GM23338 (cell line): ENCODE data around the gene OPN3. TPM values are rescaled to one million over a fixed set of nuclear protein-coding genes. Genes with fewer than 3 reads are reported as not detected.

ENCODE experiments used
- ATAC-seq: fragments of 200-7000 bp; cut with Tn5 transposase; 3 replicates; pipeline ENCODE4 v1.9.1; 2020
- DNase-seq: peaks from one replicate; pipeline ENCODE4 v3.0.0-alpha.2; 2015; ENCODE audit warnings: low spot score
- H2AFZ ChIP-seq: fragments of 200-600 bp; sonication (generic); 2 replicates; pipeline ENCODE4 v1.8.0; 2016; ENCODE audit warnings: antibody characterized with exemption, mild to moderate bottlenecking, moderate library complexity
- H3F3A ChIP-seq: fragments of 200-600 bp; sonication (generic); replicated peaks from 2 replicates; pipeline ENCODE4 v1.8.0; 2017; ENCODE audit warnings: antibody characterized with exemption, mixed run types, low read depth
- H3K27ac ChIP-seq: fragments of 200-600 bp; sonication (generic); 2 replicates; pipeline ENCODE4 v1.6.1; 2016; ENCODE audit warnings: low read depth
- H3K27me3 ChIP-seq: fragments of 200-600 bp; sonication (generic); 2 replicates; pipeline ENCODE4 v1.8.0; 2016; ENCODE audit warnings: mild to moderate bottlenecking, mixed run types, moderate library complexity; ENCODE audit not compliant: insufficient read depth
- H3K36me3 ChIP-seq: fragments of 200-600 bp; sonication (generic); 2 replicates; pipeline ENCODE4 v1.8.0; 2016; ENCODE audit warnings: mild to moderate bottlenecking; ENCODE audit not compliant: insufficient read depth
- H3K4me1 ChIP-seq: fragments of 200-600 bp; sonication (generic); 2 replicates; pipeline ENCODE4 v1.8.0; 2016; ENCODE audit warnings: mild to moderate bottlenecking, moderate library complexity; ENCODE audit not compliant: insufficient read depth
- H3K4me2 ChIP-seq: fragments of 200-600 bp; sonication (generic); 2 replicates; pipeline ENCODE4 v1.7.1; 2017; ENCODE audit warnings: mixed run types
- H3K4me3 ChIP-seq: fragments of 200-600 bp; sonication (generic); 2 replicates; pipeline ENCODE4 v1.6.1; 2016; ENCODE audit warnings: mixed run types
- H3K79me2 ChIP-seq: fragments of 200-600 bp; sonication (generic); replicated peaks from 2 replicates; pipeline ENCODE4 v1.8.0; 2017; ENCODE audit warnings: mild to moderate bottlenecking; ENCODE audit not compliant: insufficient read depth
- H3K9me2 ChIP-seq: fragments of 200-600 bp; sonication (generic); 2 replicates; pipeline ENCODE4 v1.8.0; 2017; ENCODE audit not compliant: insufficient read depth
- H4K20me1 ChIP-seq: fragments of 200-600 bp; sonication (generic); replicated peaks from 2 replicates; pipeline ENCODE4 v1.8.0; 2017; ENCODE audit warnings: mild to moderate bottlenecking; ENCODE audit not compliant: insufficient read depth
- H3K27ac Mint-ChIP-seq: 2 replicates; pipeline ENCODE4 v1.8.0; 2020; ENCODE audit warnings: inconsistent platforms, mild to moderate bottlenecking, moderate library complexity, mixed read lengths
- H3K27me3 Mint-ChIP-seq: 3 replicates; pipeline ENCODE4 v1.8.0; 2022; ENCODE audit warnings: low read depth, mild to moderate bottlenecking, moderate library complexity, mixed read lengths, inconsistent platforms; ENCODE audit not compliant: insufficient read depth, poor library complexity
- H3K36me3 Mint-ChIP-seq: 3 replicates; pipeline ENCODE4 v1.8.0; 2021; ENCODE audit warnings: low read depth, mild to moderate bottlenecking, inconsistent platforms, moderate library complexity, mixed read lengths
- H3K4me1 Mint-ChIP-seq: 3 replicates; pipeline ENCODE4 v1.8.0; 2020; ENCODE audit warnings: mild to moderate bottlenecking, inconsistent platforms, mixed read lengths
- H3K4me3 Mint-ChIP-seq: 3 replicates; pipeline ENCODE4 v1.8.0; 2021; ENCODE audit warnings: moderate library complexity, mild to moderate bottlenecking, inconsistent platforms, mixed read lengths
- H3K9me3 Mint-ChIP-seq: 3 replicates; pipeline ENCODE4 v1.8.0; 2020; ENCODE audit warnings: moderate library complexity, mild to moderate bottlenecking, inconsistent platforms, mixed read lengths
- CREB1 ChIP-seq: fragments of 250-450 bp; sonication (Bioruptor Pico); IDR thresholded peaks from 2 replicates; pipeline ENCODE4 v1.5.0; 2020; ENCODE audit warnings: low read depth, mild to moderate bottlenecking, moderate library complexity
- CTCF ChIP-seq, 2 experiments: fragments of 200-600 bp in 1 of 2; sonication (generic) in 1 of 2; conservative IDR thresholded peaks; 2 replicates each; pipeline versions ENCODE4 v1.5.1 to v1.6.1; 2016 to 2017; ENCODE audit warnings: antibody characterized with exemption in 2 of 2, low read depth in 2 of 2, mild to moderate bottlenecking in 2 of 2, moderate library complexity in 1 of 2
- EZH2phosphoT487 ChIP-seq: fragments of 200-600 bp; sonication (generic); IDR thresholded peaks from one replicate; pipeline ENCODE4 v1.8.1; 2018; ENCODE audit warnings: antibody characterized with exemption; ENCODE audit not compliant: unreplicated experiment
- REST ChIP-seq: IDR thresholded peaks from one replicate; pipeline ENCODE4 v1.6.1; 2018; ENCODE audit warnings: antibody characterized with exemption; ENCODE audit not compliant: unreplicated experiment
- STAT1 ChIP-seq: IDR thresholded peaks from one replicate; pipeline ENCODE4 v1.6.1; 2016; ENCODE audit warnings: antibody characterized with exemption; ENCODE audit not compliant: unreplicated experiment
- ZNF114 ChIP-seq: fragments of 250-450 bp; sonication (Bioruptor Pico); IDR thresholded peaks from 2 replicates; pipeline ENCODE4 v1.5.0; 2020; ENCODE audit warnings: mild to moderate bottlenecking, moderate library complexity
- ZNF331 ChIP-seq: fragments of 250-450 bp; sonication (Bioruptor Pico); IDR thresholded peaks from 2 replicates; pipeline ENCODE4 v1.5.0; 2020; ENCODE audit warnings: low read depth, mild to moderate bottlenecking, moderate library complexity
- ZNF462 ChIP-seq: fragments of 250-450 bp; sonication (Bioruptor Pico); IDR thresholded peaks from 2 replicates; pipeline ENCODE4 v1.5.0; 2020; ENCODE audit warnings: mild to moderate bottlenecking, moderate library complexity
- polyA plus RNA-seq: library from polyadenylated mRNA; unstranded; fragments of >200 nt; fragmentation: Nextera tagmentation; extraction: Ambion mirVana; gene quantifications from 2 replicates; pipeline ENCODE4 v1.2.1, GENCODE V29; 2016
- total RNA-seq: library from RNA; depleted of rRNA; stranded (reverse); fragments of >200 nt; shearing (Covaris generic); gene quantifications from 2 replicates; pipeline ENCODE4 v1.2.3, GENCODE V29; 2014

OPN3 gene
- total and polyA plus RNA-seq, 2 experiments from 2014 or later = 23.7 to 46.8 TPM

- H3K27me3 Mint-ChIP-seq = no peaks in the 10 kb centered on the region
- Histone ChIP-seq H3K79me2 (no peaks in the 10 kb centered on the region), H3K27ac (no peak overlapping the region), H3K4me2 (no peak overlapping the region), H3K36me3 (no peaks in the 10 kb centered on the region), H4K20me1 (no peaks in the 10 kb centered on the region), H3K4me1 (no peaks in the 10 kb centered on the region), H3F3A (no peaks in the 10 kb centered on the region), H3K4me3 (no peak overlapping the region), H3K9me2 (no peaks in the 10 kb centered on the region), H3K27me3 (no peaks in the 10 kb centered on the region), H2AFZ (no peak overlapping the region)
- H3K36me3 Mint-ChIP-seq = no peaks in the 10 kb centered on the region
- peaks cover 5% of the 10 kb centered on the region; the same call in 2 of the 3 replicates for H3K4me1 Mint-ChIP-seq
- H3K27ac Mint-ChIP-seq = no peak overlapping the region
- DNase-seq = no peak
- TF ChIP-seq CTCF (conservative IDR thresholded peaks at IDR 0.05; ENCODE audit: low read depth in 2 of 2) = no peak
- no peaks in the 10 kb centered on the region for H3K9me3 Mint-ChIP-seq
- H3K4me3 Mint-ChIP-seq = no peak overlapping the region
- no peak for ATAC-seq
Observed at GRCh38 chr1:241591317-241591716, 48.9 kb downstream of the OPN3 start.

GRCh38 chr1:241590719-241591118 lies 49.5 kb downstream of the OPN3 start:
- no peaks in the 10 kb centered on the region for H3K27me3 ChIP-seq
- H2AFZ ChIP-seq = no peak overlapping the region
- H3F3A ChIP-seq = no peaks in the 10 kb centered on the region
- no peak overlapping the region for H3K4me3 ChIP-seq
- H3K4me1 ChIP-seq = no peaks in the 10 kb centered on the region
- H3K9me3 Mint-ChIP-seq = no peaks in the 10 kb centered on the region
- H3K36me3 ChIP-seq = no peaks in the 10 kb centered on the region
- no peaks in the 10 kb centered on the region for H4K20me1 ChIP-seq
- peaks cover 5% of the 10 kb centered on the region; the same call in 2 of the 3 replicates for H3K4me1 Mint-ChIP-seq
- DNase-seq (peak; percentile 24), ATAC-seq (peak; percentile 49)
- no peak overlapping the region for H3K4me2 ChIP-seq
- H3K9me2 ChIP-seq = no peaks in the 10 kb centered on the region
- H3K4me3 Mint-ChIP-seq = no peak overlapping the region
- H3K79me2 ChIP-seq = no peaks in the 10 kb centered on the region
- H3K27me3 Mint-ChIP-seq = no peaks in the 10 kb centered on the region
- H3K27ac ChIP-seq = no peak overlapping the region
- no peak overlapping the region for H3K27ac Mint-ChIP-seq
- H3K36me3 Mint-ChIP-seq = no peaks in the 10 kb centered on the region
- TF ChIP-seq ZNF114 (CRISPR knock-in tag) (no peak), CTCF (conservative IDR thresholded peaks at IDR 0.05; ENCODE audit: low read depth in 2 of 2) (no peak), REST (no peak), CREB1 (CRISPR knock-in tag) (no peak), EZH2phosphoT487 (no peak), STAT1 (no peak), ZNF462 (CRISPR knock-in tag) (no peak), ZNF331 (CRISPR knock-in tag) (no peak)
